MCF 10A (cell line): ENCODE data around the gene SSC5D. TPM values are rescaled to one million over a fixed set of nuclear protein-coding genes. Genes with fewer than 3 reads are reported as not detected.

Source experiments
- BruUV-seq: library from RNA; stranded (reverse); fragments of 400-500 nt; replicated peaks from 2 replicates; lab custom pipeline; 2021; lab: Mats Ljungman, UMichigan
- CTCF ChIA-PET: fragments of 300-600 bp; sonication (Branson Sonifier 250); formaldehyde crosslinking; extraction: SDS; loops from one replicate; lab custom pipeline; 2021; ENCODE audit warnings: antibody characterized with exemption, inconsistent platforms; lab: Yijun Ruan, JAX
- POLR2A ChIA-PET: fragments of 300-600, 350-650 bp; sonication (Branson Sonifier 250); formaldehyde crosslinking; extraction: SDS; loops from one replicate; lab custom pipeline; 2020; ENCODE audit warnings: antibody characterized with exemption, inconsistent platforms; lab: Yijun Ruan, JAX
- DNase-seq: peaks from one replicate; pipeline ENCODE4 v3.0.0-alpha.2; 2018; ENCODE audit not compliant: unreplicated experiment
- H3K27ac Mint-ChIP-seq: one replicate; pipeline ENCODE4 v1.8.0; 2022; ENCODE audit warnings: mild to moderate bottlenecking, low read depth, mixed read lengths; ENCODE audit not compliant: unreplicated experiment
- H3K27me3 Mint-ChIP-seq: one replicate; pipeline ENCODE4 v1.8.0; 2022; ENCODE audit warnings: mixed read lengths; ENCODE audit not compliant: insufficient read depth, unreplicated experiment
- H3K36me3 Mint-ChIP-seq: one replicate; pipeline ENCODE4 v1.8.0; 2022; ENCODE audit warnings: mild to moderate bottlenecking, moderate library complexity, mixed read lengths; ENCODE audit not compliant: insufficient read depth, unreplicated experiment
- H3K4me1 Mint-ChIP-seq: one replicate; pipeline ENCODE4 v1.8.0; 2022; ENCODE audit warnings: mixed read lengths; ENCODE audit not compliant: insufficient read depth, unreplicated experiment
- H3K4me3 Mint-ChIP-seq: one replicate; pipeline ENCODE4 v1.8.0; 2022; ENCODE audit warnings: mild to moderate bottlenecking, moderate library complexity, mixed read lengths; ENCODE audit not compliant: unreplicated experiment
- H3K9me3 Mint-ChIP-seq: one replicate; pipeline ENCODE4 v1.8.0; 2022; ENCODE audit warnings: mixed read lengths; ENCODE audit not compliant: unreplicated experiment
- intact Hi-C: fragments of 100-400 bp; cut with micrococcal nuclease; formaldehyde crosslinking; loops from 2 replicates; pipeline ENCODE4 v1.14.1; 2022
- total RNA-seq: library from RNA; stranded (reverse); gene quantifications from 2 replicates; pipeline ENCODE4 v1.2.3, GENCODE V29; 2022
- TF ChIP-seq, protein P1 (sequence below): fragments of 200-600 bp; IDR thresholded peaks from one replicate; pipeline ENCODE4 v1.8.0; 2022; ENCODE audit warnings: antibody characterized with exemption, mild to moderate bottlenecking; ENCODE audit not compliant: unreplicated experiment

Gene SSC5D
- total RNA-seq, 1 experiment from 2014 or later = 0.33 TPM

DNA sequence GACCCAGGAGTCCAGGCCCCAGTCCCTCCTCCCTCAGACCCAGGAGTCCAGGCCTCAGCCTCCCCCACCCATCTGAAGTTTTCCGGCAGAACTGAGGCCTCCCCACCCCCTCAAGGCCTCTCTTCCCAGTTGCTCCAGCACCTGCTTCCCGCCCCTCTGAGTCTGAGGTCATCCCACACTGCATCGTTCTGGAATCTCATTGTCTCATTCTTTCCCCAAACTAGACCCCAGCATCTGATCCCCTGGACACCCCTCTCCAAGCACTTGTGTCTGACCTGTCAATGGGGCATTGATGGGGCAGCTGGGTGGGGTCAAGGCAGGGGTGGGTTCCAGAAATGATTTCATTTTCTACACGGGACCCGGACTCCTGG, 49.5 kb downstream of the SSC5D start:
- no TSS peak for BruUV-seq
- H3K27me3 Mint-ChIP-seq = no peaks in the 10 kb centered on the region
- no peak overlapping the region for H3K27ac Mint-ChIP-seq
- ChIA-PET CTCF (no interaction called here), POLR2A (no interaction called here)
- DNase-seq = no peak
- no peak overlapping the region for H3K4me3 Mint-ChIP-seq
- no peaks in the 10 kb centered on the region for H3K36me3 Mint-ChIP-seq
- TF ChIP-seq, protein P1, sequence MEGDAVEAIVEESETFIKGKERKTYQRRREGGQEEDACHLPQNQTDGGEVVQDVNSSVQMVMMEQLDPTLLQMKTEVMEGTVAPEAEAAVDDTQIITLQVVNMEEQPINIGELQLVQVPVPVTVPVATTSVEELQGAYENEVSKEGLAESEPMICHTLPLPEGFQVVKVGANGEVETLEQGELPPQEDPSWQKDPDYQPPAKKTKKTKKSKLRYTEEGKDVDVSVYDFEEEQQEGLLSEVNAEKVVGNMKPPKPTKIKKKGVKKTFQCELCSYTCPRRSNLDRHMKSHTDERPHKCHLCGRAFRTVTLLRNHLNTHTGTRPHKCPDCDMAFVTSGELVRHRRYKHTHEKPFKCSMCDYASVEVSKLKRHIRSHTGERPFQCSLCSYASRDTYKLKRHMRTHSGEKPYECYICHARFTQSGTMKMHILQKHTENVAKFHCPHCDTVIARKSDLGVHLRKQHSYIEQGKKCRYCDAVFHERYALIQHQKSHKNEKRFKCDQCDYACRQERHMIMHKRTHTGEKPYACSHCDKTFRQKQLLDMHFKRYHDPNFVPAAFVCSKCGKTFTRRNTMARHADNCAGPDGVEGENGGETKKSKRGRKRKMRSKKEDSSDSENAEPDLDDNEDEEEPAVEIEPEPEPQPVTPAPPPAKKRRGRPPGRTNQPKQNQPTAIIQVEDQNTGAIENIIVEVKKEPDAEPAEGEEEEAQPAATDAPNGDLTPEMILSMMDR = no peak
- H3K4me1 Mint-ChIP-seq = no peaks in the 10 kb centered on the region
- intact Hi-C loops = no loop called here
- peaks cover 4% of the 10 kb centered on the region for H3K9me3 Mint-ChIP-seq

DNA sequence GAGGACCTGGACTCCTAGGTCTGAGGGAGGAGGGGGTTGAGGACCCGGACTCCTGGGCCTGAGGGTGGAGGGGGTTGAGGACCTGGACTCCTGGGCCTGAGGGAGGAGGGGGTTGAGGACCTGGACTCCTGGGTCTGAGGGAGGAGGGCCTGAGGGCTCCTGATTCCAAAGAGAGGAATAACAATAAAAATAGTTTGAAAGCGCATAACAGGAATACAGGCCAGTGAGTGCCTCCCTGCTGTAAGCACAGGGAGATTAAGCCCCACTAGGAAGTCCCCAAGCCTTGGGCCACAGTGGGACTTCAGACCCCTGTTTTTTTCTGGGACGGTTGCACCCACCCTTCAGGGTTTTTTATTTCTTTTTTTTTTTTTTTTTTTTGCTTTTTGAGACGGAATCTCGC, 49.9 kb downstream of the SSC5D start:
- Mint-ChIP-seq H3K27ac (no peak overlapping the region), H3K36me3 (no peaks in the 10 kb centered on the region), H3K4me1 (no peaks in the 10 kb centered on the region), H3K27me3 (no peaks in the 10 kb centered on the region), H3K4me3 (no peak overlapping the region), H3K9me3 (peaks cover 8% of the 10 kb centered on the region)
- intact Hi-C loops = no loop called here
- ChIA-PET POLR2A (no interaction called here), CTCF (interaction anchor here (0.7 kb wide), 1 partner anchor 129 kb away, joined by 3 read pairs; no protein-coding TSS in a partner anchor)
- TF ChIP-seq, protein P1 = no peak
- BruUV-seq = no TSS peak
- no peak for DNase-seq

- TF ChIP-seq, protein P1 = no peak
- H3K4me1 Mint-ChIP-seq = no peaks in the 10 kb centered on the region
- BruUV-seq = no TSS peak
- H3K27ac Mint-ChIP-seq = no peak overlapping the region
- intact Hi-C loops = no loop called here
- peaks cover 14% of the 10 kb centered on the region for H3K9me3 Mint-ChIP-seq
- ChIA-PET CTCF (no interaction called here), POLR2A (no interaction called here)
- no peak for DNase-seq
- H3K4me3 Mint-ChIP-seq = no peak overlapping the region
- no peaks in the 10 kb centered on the region for H3K27me3 Mint-ChIP-seq
- no peaks in the 10 kb centered on the region for H3K36me3 Mint-ChIP-seq
Measured at GRCh38 chr19:55539090-55539984, 51.1 kb downstream of the SSC5D start.

DNA sequence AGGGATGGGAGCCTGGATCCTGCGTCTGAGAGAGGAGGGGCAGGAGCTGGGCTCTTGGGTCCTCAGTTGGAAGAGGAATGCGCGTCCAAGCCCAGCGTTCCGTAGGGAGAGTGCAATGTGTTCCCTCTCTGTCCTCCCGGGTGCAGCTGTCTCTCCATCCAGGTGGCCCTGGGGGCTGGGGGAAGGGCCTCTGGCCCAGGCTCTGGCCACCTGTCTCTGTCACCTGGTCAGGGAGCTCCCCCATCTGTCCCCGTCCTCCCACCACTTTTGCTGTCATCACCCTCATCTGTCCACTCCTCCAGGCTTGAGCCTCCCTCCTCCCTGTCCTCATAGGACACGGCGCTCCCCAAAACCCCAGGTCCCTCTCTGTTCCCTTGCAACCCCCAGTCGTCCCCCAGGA, 52.4 kb downstream of the SSC5D start:
- DNase-seq = no peak
- Mint-ChIP-seq H3K27me3 (peaks cover 5% of the 10 kb centered on the region), H3K4me3 (no peak overlapping the region), H3K9me3 (peaks cover 14% of the 10 kb centered on the region), H3K4me1 (peaks cover 7% of the 10 kb centered on the region), H3K27ac (no peak overlapping the region), H3K36me3 (no peaks in the 10 kb centered on the region)
- no TSS peak for BruUV-seq
- ChIA-PET POLR2A (no interaction called here), CTCF (no interaction called here)
- TF ChIP-seq, protein P1 = no peak
- intact Hi-C loops = no loop called here
